HG03175 (cell line): ENCODE data around the gene CCNT2.
A peak's percentile ranks its signal among the peaks of the same experiment; 100 is the strongest.
"Not testable (repeated sequence)": the region's sequence is repeated elsewhere in the genome, so short reads cannot be mapped to it uniquely, and the experiment has no call there.

Experiments used
- ATAC-seq: cut with Tn5 transposase; IDR thresholded peaks from one replicate; pipeline ENCODE4 v1.9.1; 2021; ENCODE audit warnings: mild to moderate bottlenecking, moderate library complexity; ENCODE audit not compliant: unreplicated experiment

Gene CCNT2

DNA sequence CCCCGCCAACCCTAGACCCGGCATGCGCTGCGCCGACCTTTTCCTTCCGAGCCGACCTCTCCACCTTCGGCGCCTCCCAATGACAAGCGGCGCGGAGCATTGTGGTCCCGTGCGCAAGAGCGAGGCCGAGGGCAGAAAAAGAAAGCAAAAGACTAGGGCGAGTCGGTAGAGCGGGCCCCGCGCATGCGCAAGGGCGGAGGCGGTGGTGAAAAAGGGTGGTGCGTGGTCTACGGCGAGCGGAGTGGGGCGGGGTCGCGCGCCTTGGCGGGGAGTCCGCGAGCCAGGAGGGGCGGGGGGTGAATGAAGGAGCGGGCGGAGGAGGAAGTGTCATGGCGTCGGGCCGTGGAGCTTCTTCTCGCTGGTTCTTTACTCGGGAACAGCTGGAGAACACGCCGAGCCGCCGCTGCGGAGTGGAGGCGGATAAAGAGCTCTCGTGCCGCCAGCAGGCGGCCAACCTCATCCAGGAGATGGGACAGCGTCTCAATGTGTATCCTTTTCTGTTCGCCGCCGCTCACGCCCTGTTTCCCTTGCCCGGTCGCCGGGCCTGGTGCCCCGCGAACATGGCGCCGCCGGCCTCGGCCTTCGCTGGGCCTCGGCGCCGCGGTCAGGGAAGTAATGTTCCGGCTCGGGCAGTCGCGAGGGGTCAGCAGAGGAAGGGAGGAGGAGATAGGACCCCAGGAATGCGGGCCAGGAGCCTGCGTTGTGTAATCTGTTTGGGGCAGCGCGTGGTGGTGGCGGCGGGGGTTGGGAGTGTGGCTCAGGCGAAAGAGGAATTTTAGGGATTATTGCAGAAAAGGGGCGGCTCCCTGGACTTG is at the start of gene CCNT2:
TSS of gene CCNT2 (plus strand) at position 297 of the 815 bp plus-strand sequence. CDS start at position 330, 33 bp downstream.
- ATAC-seq, result peak; percentile 83

DNA sequence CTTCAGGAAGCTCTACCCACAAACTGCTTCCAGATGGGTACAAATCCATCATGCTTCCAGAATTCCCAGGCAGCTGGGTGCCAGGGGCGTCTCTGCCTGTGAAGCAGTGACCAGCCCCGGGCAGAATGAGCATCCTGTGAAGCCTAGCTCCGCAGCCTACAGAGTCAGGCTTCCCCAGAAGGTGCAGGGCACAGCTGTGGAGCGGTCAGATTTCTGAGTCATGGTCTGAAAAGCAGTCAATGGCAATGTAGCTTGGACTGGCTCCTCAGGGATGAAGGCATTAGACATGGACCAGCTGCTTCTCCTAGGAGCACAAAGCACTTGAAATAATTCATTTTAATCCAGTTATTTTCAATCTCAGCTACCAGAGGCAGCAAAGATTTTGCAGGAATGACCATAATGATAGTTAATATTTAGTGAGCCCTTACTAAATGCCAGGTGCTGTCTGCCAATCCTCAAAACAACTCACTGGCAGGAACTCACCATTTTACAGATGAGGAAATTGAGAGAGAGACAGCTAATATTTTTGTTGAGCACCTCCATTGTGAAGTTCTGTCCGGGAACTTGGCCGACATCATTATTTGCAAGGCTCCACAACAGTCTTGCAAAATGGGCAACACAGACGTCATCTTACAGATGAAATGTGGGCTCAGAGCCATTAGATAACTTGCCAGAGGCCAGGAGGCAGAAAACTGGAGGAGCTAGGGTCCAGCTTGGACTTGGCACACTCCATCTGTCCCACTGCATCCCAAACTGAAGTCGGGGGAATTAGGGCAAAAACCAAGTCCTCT is 48.5 kb upstream of the CCNT2 start:
- no peak for ATAC-seq

DNA sequence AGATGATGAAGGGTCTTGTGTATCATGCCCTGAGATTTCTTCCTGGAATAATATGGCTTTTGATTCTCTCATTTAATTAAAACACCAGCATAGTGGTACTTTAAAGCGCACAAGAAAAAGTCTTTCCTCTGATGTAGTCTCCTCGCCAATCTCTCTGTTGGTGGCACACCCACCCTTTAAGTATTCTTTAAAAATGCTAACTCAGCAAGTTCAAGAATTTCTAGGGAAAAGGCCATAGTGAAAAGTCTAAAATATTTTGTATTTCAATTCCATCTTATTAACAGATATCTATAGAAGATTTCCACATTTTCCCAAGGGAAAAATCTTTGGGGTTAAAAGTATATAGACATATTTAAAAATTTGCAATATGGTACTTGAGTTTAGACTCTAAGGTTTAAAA is 45.5 kb upstream of the CCNT2 start:
- ATAC-seq, result no peak

DNA sequence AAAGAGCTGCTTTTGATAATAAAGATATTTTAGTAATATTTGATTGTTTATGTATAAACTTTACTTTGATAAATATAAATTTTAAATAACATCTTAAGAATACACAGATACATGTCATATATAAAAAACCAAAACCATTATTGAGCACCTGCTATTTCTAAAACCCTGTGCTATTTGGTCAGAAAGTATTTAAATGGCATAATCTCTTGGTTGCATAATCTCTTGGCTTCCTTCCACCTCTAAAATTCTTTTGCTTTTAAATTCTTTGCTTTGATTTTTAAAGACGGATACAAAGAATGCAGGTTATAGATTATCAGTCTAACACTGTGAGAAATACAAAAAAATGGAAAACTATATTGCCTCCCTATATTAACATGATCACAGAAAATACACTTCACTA is 43.3 kb upstream of the CCNT2 start:
- no peak for ATAC-seq

DNA sequence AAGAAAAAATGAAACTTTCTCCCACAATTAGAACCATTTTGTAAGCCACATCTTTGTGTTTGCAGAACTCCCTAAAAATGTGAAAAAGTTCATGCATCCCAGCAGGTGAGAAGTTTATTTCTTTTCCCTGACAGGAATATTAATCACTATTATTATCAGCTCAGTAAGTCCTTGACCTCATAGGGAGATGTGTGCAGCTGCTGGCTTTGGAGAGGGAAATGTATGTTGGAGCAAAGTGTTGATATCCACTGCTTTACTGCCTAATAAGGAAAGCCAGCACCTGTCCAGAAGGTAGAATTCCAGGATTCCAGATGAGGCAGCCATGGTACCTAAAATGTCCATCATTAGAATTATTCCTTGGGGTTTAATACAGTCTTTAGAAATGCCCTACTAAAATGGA is 35.8 kb upstream of the CCNT2 start:
- ATAC-seq, result no peak

DNA sequence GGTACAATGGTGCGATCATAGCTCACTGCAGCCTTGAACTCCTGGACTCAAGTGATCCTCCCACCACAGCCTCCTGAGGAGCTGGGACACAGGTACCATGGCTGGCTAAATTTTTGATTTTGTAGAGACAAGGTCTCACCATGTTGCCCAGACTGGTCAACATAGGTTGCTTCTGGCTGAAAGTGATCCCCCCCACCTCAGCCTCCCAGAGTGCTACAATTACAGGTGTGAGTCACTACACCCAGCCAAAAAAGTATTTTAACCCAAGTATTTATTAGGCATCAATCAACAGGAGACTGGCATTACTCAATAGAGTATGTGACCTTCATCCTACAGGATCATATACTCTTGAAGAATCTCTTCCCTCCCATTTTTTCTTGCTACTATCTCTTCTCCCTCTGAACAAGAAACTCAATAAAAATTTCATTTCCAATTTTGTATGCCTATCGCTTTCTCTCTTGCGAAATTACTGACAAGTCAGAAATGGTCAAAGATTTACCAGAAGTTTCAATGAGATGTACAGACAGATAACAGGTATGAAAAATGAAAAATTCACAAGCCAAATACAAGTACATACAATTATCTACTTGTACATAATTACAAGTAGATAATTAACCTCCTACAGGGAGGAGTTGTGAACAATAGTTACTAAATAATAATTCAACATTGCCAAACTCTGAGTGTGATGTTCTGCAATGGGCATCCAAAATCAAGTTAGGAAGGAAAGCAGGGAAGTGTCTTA is 34.9 kb upstream of the CCNT2 start:
- no peak for ATAC-seq

DNA sequence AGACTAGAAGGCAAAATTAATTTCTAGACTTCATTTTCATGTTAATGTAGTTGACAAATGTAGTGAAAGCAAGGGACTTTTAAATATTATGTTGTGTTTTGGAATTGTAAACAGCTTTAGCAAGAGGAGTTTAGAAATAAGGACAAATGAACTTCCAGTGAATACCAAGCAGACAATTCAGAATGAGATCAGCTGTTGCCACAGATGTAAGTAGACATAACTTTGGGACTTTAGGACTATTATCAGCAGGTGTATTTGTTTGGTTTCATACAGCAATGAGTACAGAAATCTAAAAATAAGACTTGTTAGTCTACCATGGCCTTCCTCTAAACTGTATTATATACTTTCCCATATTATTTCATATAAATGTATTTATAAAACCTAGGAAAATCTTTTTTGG is 34.2 kb upstream of the CCNT2 start:
- no peak for ATAC-seq

DNA sequence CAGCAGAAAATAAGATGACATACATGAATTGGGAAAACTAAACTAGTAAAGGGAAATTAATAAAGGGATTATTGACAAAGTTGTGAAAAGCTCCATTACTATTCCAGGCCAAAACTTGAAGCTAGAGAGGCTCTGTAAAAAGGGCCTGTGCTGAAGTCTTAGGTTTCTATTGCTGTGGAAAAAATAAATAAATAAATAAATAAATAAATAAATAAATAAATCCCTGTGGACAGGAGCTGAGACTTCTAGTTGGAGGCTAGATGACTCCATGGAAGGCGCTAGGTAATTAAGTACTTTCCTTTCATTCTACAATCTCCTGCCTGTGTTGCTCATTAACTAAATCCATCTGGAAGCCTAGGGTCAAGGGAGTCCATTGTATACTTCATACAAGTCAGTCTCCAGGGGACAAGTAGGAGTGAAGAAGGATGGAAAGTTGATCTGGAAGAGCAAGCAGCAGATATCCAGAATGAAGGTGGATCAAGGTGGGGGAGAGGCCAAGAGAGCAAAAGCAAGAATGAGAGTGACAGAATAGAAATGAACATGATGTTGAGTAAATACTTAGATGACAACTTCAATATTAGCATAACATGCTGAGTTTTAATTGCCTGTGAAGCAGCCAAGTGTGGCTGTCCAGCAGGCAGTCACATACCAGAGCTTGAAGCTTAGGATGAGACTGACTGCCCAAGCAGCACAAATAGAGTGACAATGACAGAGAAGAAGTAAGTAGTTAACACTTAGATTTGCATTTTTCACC is 26.2 kb upstream of the CCNT2 start:
- no peak for ATAC-seq

DNA sequence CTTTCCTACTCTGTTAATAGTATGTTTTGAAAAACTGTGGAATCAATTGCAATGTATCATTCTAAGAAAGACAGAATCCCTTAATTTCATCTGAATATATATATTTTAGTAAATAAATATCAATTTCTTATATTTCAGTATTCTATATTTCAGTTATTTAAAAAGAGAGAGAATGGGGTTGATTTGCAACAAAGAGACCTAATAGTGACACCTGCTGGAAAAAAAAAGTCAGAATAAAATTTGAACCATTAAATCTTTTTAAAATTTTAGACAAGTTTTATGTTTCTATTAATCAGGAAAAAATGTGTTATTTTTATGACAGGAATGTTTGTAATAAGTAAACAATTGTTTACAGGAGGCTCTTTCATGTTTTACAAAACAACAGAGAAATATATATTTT is 20.7 kb upstream of the CCNT2 start:
- ATAC-seq, result no peak

DNA sequence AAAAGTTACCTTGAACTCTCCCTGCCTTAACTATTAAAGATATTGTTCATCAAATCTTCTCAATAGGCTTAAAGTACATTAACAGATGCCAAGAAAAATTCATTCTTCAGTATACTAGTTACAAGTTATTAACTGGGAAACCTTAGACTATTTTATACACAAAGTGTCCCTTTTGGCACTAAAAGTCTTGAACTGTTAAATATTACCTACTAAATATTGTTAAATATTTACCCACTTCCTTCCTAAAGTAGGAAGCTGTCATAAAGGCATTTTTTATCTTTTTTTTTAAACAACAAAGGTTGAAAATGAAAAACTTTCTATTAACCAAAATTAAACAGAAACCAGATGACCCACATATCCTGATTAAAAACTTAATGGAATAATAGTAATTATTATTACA is 19.4 kb upstream of the CCNT2 start:
- ATAC-seq, result no peak

DNA sequence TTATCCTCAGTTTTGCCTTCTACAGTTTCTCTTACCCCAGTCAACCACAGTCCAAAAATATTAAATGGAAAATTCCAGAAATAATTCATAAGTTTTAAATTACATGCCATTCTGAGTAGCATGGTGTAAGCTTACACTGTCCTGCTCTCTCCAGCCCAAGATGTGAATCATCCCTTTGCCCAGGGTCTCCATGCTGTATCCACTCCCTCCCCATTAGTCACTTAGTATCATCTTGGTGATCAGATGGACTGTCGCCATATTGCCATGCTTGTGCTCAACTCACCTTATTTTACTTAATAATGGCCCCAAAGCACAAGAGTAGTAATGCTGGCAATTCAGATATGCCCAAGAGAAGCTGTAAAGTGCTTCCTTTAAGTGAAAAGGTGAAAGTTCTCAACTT is 18.5 kb upstream of the CCNT2 start:
- ATAC-seq, result no peak

DNA sequence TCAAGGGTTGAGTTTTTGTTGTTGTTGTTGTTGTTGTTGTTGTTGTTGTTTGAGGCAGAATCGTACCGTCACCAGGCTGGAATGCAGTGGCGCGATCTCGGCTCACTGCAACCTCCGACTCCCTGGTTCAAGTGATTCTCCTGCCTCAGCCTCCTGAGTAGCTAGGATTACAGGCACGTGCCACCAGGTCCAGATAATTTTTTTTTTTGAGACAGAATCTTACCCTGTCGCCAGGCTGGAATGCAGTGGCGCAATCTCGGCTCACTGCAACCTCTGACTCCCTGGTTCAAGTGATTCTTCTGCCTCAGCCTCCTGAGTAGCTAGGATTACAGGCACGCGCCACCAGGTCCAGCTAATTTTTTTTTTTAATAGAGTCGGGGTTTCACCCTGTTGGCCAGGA is 14.9 kb upstream of the CCNT2 start:
- not testable (repeated sequence) for ATAC-seq

DNA sequence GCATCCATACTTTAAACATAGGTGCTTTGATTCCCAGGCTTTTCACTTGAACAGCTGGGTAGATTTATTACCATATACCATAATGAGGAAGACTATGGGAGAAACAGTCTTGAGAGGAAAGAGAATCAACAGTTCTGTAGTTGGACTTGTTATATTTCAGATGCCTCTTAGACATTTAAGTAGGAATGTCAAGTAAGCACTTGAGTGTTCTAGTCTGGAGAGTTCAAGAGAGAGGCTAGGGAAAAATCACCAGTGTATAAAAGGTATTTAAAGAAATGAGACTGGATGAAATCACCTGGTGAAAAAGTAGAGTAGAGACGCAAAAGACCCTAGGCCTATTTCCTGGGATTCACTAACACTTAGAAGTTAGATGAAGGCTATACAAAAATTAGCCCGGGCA is 13.5 kb upstream of the CCNT2 start:
- ATAC-seq, result no peak

DNA sequence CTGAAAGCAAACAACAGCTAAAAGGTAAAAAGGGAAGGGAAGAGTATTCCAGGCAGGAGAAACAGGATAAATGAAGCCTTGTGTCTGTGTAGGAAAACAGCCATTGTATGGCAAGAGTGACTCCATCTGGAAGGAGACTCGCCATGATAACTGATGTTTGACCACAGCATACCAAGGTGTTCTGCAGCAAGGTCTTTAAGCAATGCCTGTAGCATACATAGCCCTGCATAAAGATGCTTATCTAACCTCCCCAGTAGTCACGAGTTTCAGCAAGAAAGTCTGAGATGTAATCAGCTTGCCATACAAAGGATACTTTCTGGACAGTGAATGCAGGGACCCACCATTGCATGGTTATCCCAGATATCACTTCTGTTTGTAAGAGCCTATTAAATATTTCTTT is 11.9 kb upstream of the CCNT2 start:
- no peak for ATAC-seq

DNA sequence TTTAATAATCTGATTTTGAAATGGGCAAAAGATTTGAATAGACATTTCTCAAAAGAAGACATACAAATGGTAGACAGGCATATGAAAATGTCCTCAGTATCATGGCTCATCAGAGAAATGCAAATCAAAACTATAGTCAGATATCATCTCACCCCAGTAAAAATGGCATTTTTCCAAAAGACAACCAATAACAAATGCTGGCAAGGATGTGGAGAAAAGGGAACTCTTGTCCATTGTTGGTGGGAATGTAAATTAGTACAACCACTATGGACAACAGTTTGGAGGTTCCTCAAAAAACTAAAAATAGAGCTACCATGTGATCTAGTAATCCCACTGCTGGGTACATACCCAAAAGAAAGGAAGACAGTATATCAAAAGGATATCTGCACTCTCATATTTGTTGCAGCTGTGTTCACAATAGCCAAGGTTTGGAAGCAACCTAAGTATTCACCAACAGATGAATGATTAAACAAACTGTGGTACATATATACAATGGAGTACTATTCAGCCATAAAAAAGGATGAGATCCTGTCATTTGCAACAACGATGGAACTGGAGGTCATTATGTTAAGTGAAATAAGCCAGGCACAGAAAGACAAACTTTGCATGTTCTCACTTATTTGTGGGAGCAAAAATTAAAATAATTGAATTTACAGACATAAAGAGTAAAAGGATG is 11.0 kb upstream of the CCNT2 start:
- ATAC-seq, result not testable (repeated sequence)

DNA sequence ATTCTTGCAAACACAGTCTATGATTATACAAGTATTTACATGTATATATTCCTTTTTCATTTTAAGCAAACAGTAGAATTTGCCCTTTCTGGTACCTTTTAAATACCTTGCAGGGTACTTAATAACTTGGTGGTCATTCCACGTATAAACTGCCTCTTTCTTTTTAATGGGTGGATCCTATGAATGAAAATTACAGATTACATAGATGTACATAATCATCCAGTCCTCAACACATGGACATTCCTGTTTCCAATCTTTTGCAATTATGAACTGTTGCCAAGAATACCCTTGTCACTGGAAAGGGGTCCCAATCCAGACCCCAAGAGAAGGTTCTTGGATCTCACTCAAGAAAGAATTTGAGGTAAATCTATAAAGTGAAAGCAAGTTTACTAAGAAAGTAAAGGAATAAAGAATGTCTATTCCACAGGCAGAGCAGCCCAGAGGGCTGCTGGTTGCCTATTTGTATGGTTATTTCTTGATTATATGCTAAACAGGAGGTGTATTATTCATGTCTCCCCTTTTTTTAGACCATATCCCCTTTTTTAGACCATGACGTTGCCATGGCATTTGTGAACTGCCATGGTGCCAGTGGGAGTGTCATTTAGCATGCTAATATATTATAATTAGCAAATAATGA is 7.7 kb upstream of the CCNT2 start:
- ATAC-seq, result no peak

DNA sequence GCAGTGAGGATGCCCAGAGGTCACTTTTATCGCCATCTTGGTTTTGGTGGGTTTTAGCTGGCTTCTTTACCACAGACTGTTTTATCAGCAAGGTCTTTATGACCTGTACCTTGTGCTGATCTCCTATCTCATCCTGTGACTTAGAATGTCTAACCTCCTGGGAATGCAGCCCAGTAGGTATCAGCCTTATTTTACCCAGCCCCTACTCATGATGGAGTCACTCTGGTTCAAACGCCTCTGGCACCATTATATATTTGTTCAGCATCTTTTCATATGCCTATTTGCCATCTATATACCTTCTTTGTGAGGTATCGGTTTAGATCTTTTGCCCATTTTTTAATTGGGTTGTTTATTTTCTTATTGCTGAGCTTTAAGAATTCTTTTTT is 7.2 kb upstream of the CCNT2 start:
- ATAC-seq, result no peak

DNA sequence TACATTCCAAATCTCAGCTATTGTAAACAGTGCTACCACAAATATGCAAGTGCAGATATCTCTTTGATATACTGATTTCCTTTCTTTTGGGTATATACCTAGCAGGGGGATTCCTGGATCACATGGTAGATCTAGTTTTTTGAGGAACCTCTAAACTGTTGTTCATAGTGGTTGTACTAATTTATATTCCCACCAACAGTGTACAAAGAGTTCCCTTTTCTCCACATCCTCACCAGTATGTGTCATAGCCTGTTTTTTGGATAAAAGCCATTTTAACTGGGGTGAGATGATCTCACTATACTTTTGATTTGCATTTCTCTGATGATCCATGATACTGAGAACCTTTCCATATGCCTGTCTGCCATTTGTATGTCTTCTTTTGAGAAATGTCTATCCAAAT is 6.3 kb upstream of the CCNT2 start:
- no peak for ATAC-seq

DNA sequence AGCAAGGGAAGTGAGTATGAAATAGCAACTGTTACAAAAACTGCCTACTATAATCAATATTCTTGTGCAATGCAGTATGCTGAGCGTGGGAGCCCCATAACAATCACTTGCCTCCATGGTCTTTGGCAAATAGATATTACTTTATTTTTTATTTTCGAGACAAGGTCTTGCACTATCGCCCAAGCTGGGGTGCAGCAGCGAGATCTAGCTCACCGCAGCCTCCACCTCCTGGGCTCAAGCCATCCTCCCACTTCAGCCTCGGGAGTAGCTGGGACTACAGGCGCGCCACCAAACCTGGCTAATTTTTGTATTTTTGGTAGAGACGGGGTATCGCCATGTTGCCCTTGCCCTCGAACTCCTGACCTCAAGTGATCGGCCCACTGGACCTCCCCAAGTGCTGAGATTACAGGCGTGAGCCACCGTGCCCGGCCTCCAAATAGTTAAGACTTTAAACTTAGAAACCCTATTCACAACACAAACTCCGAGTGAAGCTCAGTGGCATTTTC is 1.2 kb upstream of the CCNT2 start:
- ATAC-seq, result no peak
